Breast epithelium (tissue), 4 donors: ENCODE measurements around the gene ZNF438. TPM values are rescaled to one million over a fixed set of nuclear protein-coding genes. Genes with fewer than 3 reads are reported as not detected.

Experiments
- DNase-seq, 2 donors: peaks; one replicate each; pipeline ENCODE4 v3.0.0-alpha.2; 2019; ENCODE audit warnings: low spot score in 2 of 2
- H3K27ac ChIP-seq, 2 donors: fragments of 200-600 bp; sonication (generic) in 1 of 2; one replicate each; pipeline ENCODE4 v1.5.1; 2016 to 2019; ENCODE audit warnings: mild to moderate bottlenecking in 1 of 2
- H3K27me3 ChIP-seq, 2 donors: fragments of 200-600 bp; sonication (generic) in 1 of 2; one replicate each; pipeline versions ENCODE4 v1.5.1 to v1.6.0; 2017 to 2019; ENCODE audit warnings: control low read depth in 1 of 2, mild to moderate bottlenecking in 1 of 2
- H3K36me3 ChIP-seq: fragments of 200-600 bp; one replicate; pipeline ENCODE4 v1.5.1; 2019
- H3K4me1 ChIP-seq, 2 donors: fragments of 200-600 bp; sonication (generic); one replicate each; pipeline ENCODE4 v1.5.1; 2016 to 2019; ENCODE audit warnings: control low read depth in 1 of 2
- H3K4me3 ChIP-seq, 3 donors: fragments of 200-600 bp; sonication (generic); 1 replicate in 2 of 3; 2 replicates in 1 of 3; pipeline ENCODE4 v1.5.1; 2016 to 2019; ENCODE audit warnings: mild to moderate bottlenecking in 3 of 3, moderate library complexity in 2 of 3
- H3K9me3 ChIP-seq, 2 donors: fragments of 200-600 bp; sonication (generic) in 1 of 2; one replicate each; pipeline ENCODE4 v1.5.1; 2016 to 2019; ENCODE audit warnings: control low read depth in 1 of 2
- POLR2A ChIP-seq: fragments of 450-650 bp; IDR thresholded peaks from one replicate; pipeline ENCODE4 v1.6.1; 2016; ENCODE audit warnings: antibody characterized with exemption, mild to moderate bottlenecking, moderate library complexity
- POLR2AphosphoS5 ChIP-seq, 3 donors: sonication (generic); formaldehyde crosslinking; IDR thresholded peaks; one replicate each; pipeline ENCODE4 v1.6.1; 2017; ENCODE audit warnings: antibody characterized with exemption in 3 of 3
- intact Hi-C: fragments of 100-400 bp; cut with DNase I; formaldehyde crosslinking; loops from one replicate; pipeline ENCODE4 v1.15.1; 2023; ENCODE audit warnings: low total_unique reads
- total RNA-seq, 3 donors: library from RNA; depleted of rRNA; stranded (reverse); fragments of >200 nt; gene quantifications; one replicate each; pipeline ENCODE4 v1.1.0, GENCODE V29; 2016
- TF ChIP-seq, protein P1 (sequence below), 3 donors: fragments of 450-650 bp; IDR thresholded peaks; one replicate each; pipeline ENCODE4 v1.5.1; 2016 to 2017; ENCODE audit warnings: antibody characterized with exemption in 3 of 3, mild to moderate bottlenecking in 3 of 3, moderate library complexity in 3 of 3

ZNF438 gene
- total RNA-seq, 3 donors from 2014 or later: 8.8 to 34.6 (median 10.0) TPM

DNA sequence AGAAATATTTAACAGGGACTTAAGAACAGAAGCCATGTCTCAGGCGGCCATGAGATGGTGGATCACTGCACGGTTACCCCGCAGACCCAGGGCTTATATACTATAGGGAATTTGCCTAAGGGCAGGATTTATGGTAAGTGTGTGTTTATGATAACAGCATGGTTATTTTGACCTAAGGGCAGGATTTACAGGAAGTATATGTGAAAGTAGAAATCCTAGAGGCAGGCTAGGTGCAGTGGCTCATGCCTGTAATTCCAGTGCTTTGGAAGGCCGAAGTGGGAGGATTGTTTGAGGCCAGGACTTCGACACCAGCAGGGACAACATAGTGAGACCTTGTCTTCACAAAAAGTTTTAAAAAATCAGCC is 43.0 kb upstream of the ZNF438 start:
- Histone ChIP-seq H3K27ac (no peak overlapping the region), H3K27me3 (no peaks in the 10 kb centered on the region), H3K4me3 (no peak overlapping the region), H3K36me3 (no peaks in the 10 kb centered on the region), H3K4me1 (no peaks in the 10 kb centered on the region), H3K9me3 (no peaks in the 10 kb centered on the region)
- intact Hi-C loops: loop anchor here (1.0 kb wide), 1 partner anchor 14 kb away; no protein-coding TSS in a partner anchor
- DNase-seq: no peak
- TF ChIP-seq POLR2AphosphoS5 (IDR thresholded peaks at IDR 0.05): no peak

DNA sequence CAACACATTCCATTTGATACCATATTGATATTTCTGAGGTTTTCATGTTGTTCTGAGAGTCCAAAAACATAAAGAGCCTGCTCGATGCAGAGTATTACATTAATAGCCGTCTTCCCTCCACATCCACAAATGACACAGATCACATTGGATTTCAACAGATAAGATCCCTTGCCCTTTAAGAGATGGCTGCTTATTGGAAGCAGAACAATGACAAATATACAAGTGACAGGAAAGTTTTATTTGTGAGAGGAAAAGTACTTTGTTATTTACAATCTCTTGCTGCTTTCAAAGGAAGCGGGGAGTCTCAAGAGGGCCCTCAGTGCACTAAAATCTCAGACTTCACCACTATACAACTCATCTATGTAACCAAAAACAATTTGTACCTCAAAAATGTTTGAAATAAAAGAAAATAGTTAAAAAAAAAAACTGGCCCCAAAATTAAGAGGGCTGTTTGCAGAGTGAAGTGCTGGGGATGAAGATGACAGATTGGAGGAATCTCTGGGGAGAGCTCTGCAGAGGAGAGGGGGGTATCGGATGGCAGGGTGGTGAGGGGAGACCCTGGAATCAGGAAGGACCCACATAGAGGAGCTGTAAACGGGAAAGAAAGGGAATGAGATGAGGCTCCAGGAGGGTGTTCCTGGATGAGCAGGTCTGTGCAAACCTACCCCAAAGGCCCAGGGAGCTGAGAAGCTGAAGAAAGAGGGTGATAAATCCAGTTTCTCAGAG is 42.5 kb upstream of the ZNF438 start:
- no peak for DNase-seq
- no peaks in the 10 kb centered on the region for H3K9me3 ChIP-seq
- no peaks in the 10 kb centered on the region for H3K4me1 ChIP-seq
- no peaks in the 10 kb centered on the region for H3K27me3 ChIP-seq
- TF ChIP-seq, protein P1, sequence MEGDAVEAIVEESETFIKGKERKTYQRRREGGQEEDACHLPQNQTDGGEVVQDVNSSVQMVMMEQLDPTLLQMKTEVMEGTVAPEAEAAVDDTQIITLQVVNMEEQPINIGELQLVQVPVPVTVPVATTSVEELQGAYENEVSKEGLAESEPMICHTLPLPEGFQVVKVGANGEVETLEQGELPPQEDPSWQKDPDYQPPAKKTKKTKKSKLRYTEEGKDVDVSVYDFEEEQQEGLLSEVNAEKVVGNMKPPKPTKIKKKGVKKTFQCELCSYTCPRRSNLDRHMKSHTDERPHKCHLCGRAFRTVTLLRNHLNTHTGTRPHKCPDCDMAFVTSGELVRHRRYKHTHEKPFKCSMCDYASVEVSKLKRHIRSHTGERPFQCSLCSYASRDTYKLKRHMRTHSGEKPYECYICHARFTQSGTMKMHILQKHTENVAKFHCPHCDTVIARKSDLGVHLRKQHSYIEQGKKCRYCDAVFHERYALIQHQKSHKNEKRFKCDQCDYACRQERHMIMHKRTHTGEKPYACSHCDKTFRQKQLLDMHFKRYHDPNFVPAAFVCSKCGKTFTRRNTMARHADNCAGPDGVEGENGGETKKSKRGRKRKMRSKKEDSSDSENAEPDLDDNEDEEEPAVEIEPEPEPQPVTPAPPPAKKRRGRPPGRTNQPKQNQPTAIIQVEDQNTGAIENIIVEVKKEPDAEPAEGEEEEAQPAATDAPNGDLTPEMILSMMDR (IDR thresholded peaks at IDR 0.05): no peak
- TF ChIP-seq POLR2AphosphoS5 (IDR thresholded peaks at IDR 0.05) (no peak), POLR2A (no peak)
- H3K27ac ChIP-seq: no peak overlapping the region
- no peaks in the 10 kb centered on the region for H3K36me3 ChIP-seq
- H3K4me3 ChIP-seq: no peak overlapping the region
- intact Hi-C loops: loop anchor here (1.0 kb wide), 1 partner anchor 14 kb away; no protein-coding TSS in a partner anchor

DNA sequence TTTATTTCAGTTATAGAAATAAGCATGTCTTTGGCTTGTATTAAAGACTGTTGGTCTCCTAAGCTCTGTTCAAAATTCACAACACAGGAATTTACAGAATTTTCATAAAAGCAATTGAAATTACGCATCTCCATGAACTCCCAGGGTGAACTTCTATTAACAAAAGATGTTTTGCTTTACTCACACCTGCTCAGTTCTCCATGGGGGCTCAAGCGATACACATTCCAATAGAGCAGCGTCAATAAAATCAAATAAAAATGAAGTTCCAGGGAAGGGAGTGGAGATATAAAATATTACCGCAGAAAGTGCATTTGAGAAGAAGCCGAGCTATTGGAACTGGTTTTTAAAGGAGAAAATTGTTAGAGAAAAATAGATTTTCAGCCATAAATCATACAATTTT is 41.5 kb upstream of the ZNF438 start:
- Histone ChIP-seq H3K27me3 (no peaks in the 10 kb centered on the region), H3K27ac (no peak overlapping the region), H3K4me3 (no peak overlapping the region), H3K9me3 (no peaks in the 10 kb centered on the region), H3K36me3 (no peaks in the 10 kb centered on the region), H3K4me1 (no peaks in the 10 kb centered on the region)
- TF ChIP-seq POLR2AphosphoS5 (IDR thresholded peaks at IDR 0.05): no peak
- TF ChIP-seq, protein P1 (IDR thresholded peaks at IDR 0.05): no peak
- TF ChIP-seq POLR2A: no peak
- DNase-seq: no peak
- intact Hi-C loops: no loop called here

DNA sequence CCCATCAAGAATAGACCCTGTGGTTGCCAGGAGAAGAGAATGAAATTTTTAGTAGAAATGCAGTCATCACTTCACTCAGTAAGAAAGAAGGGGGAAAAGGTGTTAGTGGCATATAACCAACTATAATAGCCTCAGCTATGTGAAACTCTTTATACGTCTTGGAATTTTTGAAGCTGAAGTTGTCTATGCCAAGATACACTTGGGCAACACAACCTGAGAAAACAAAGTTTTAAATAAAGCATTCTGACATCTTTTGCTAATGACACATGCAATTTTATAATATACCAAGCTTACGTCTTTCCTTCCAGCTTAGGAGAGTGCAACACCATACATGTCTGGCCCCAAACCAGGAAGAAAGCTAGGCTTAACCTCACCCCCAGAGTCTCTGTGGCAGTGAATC is 40.8 kb upstream of the ZNF438 start:
- Histone ChIP-seq H3K27me3 (no peaks in the 10 kb centered on the region), H3K9me3 (no peaks in the 10 kb centered on the region), H3K36me3 (no peaks in the 10 kb centered on the region), H3K27ac (no peak overlapping the region), H3K4me3 (no peak overlapping the region), H3K4me1 (no peaks in the 10 kb centered on the region)
- no peak for DNase-seq
- TF ChIP-seq POLR2A (no peak), POLR2AphosphoS5 (IDR thresholded peaks at IDR 0.05) (no peak)
- TF ChIP-seq, protein P1 (IDR thresholded peaks at IDR 0.05): no peak
- intact Hi-C loops: no loop called here

DNA sequence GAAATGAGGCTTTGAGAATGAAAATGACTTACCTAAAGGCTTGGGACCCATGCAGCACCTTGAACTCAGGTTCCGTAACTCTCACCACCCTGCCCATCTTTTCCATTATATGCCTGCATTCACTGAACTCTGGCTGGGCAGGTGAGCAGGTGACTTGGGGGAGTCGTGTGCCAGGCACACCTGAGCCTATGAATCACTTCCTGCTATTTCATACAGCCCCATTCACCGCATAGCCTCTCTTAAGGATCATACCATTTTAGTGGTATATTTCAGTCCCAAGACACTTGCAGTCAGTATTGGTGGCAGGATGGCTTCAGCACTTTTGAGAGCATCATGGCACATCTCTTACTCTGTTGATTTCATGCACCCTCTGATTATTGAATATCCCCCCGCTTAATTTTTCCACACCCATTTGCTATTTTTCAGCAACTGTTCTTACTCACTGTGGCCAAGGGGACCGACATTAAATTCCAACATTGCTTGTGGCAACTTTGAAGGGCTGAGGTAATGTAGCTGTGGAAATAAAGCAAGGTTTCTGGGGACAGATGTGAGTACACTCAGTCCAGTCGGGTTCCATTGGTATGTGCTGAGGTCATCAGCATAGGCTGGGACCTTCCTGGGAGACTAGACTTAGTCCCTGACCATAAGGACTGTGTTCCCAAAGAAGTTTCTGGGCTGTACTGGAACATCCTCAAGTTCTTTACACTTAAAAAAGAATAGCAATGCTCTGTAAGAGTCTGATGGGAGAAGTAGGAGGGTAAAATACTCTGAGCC is 39.8 kb upstream of the ZNF438 start:
- Histone ChIP-seq H3K9me3 (no peaks in the 10 kb centered on the region), H3K4me1 (no peaks in the 10 kb centered on the region), H3K27ac (no peak overlapping the region), H3K36me3 (no peaks in the 10 kb centered on the region), H3K4me3 (no peak overlapping the region), H3K27me3 (no peaks in the 10 kb centered on the region)
- intact Hi-C loops: no loop called here
- DNase-seq: no peak
- TF ChIP-seq POLR2A (no peak), POLR2AphosphoS5 (IDR thresholded peaks at IDR 0.05) (no peak)
- TF ChIP-seq, protein P1 (IDR thresholded peaks at IDR 0.05): no peak
